A673 (cell line): ENCODE data around the gene PTPN18. TPM values are rescaled to one million over a fixed set of nuclear protein-coding genes. Genes with fewer than 3 reads are reported as not detected.

Experiments used
- BruUV-seq: library from RNA; stranded (reverse); fragments of 400-500 nt; replicated peaks from 2 replicates; lab custom pipeline; 2021; lab: Mats Ljungman, UMichigan
- CTCF ChIA-PET: fragments of 300-600 bp; sonication (Branson Sonifier 250); formaldehyde crosslinking; loops from one replicate; lab custom pipeline; 2022; ENCODE audit warnings: antibody characterized with exemption; lab: Charles Lee
- POLR2A ChIA-PET: fragments of 300-600 bp; sonication (Branson Sonifier 250); formaldehyde crosslinking; loops from one replicate; lab custom pipeline; 2022; ENCODE audit warnings: antibody characterized with exemption; ENCODE audit not compliant: low non-redundant PET; lab: Charles Lee
- DNase-seq: peaks from one replicate; pipeline ENCODE4 v3.0.0-alpha.2; 2015; ENCODE audit warnings: low spot score
- H3K27ac ChIP-seq: fragments of 200-600 bp; sonication (generic); 2 replicates; pipeline ENCODE4 v1.5.1; 2016; ENCODE audit warnings: mixed run types, low read depth, mild to moderate bottlenecking, mixed read lengths, antibody characterized with exemption, low read length; ENCODE audit not compliant: poor library complexity, severe bottlenecking
- H3K27me3 ChIP-seq: fragments of 200-600 bp; sonication (generic); replicated peaks from 2 replicates; pipeline ENCODE4 v1.6.1; 2017; ENCODE audit warnings: mixed run types, low read depth, mild to moderate bottlenecking, mixed read lengths, antibody characterized with exemption, low read length; ENCODE audit not compliant: insufficient read depth, poor library complexity
- H3K36me3 ChIP-seq: fragments of 200-600 bp; sonication (generic); 2 replicates; pipeline ENCODE4 v1.6.1; 2016; ENCODE audit warnings: mixed run types, mild to moderate bottlenecking, mixed read lengths, antibody characterized with exemption, low read length; ENCODE audit not compliant: insufficient read depth, poor library complexity, severe bottlenecking
- H3K4me1 ChIP-seq: fragments of 200-600 bp; sonication (generic); 2 replicates; pipeline ENCODE4 v1.6.1; 2017; ENCODE audit warnings: mixed run types, mild to moderate bottlenecking, mixed read lengths, antibody characterized with exemption, low read length; ENCODE audit not compliant: insufficient read depth, poor library complexity, severe bottlenecking
- H3K4me3 ChIP-seq: fragments of 200-600 bp; sonication (generic); 2 replicates; pipeline ENCODE4 v1.5.1; 2016; ENCODE audit warnings: low read depth, mixed run types, mild to moderate bottlenecking, mixed read lengths, low read length; ENCODE audit not compliant: poor library complexity, severe bottlenecking
- H3K9me3 ChIP-seq: fragments of 200-600 bp; sonication (generic); 2 replicates; pipeline ENCODE4 v1.6.1; 2016; ENCODE audit warnings: mixed run types, low read depth, mild to moderate bottlenecking, mixed read lengths, antibody characterized with exemption, low read length; ENCODE audit not compliant: poor library complexity, severe bottlenecking
- CTCF ChIP-seq: fragments of 300-800, 200-600 bp; sonication (generic); conservative IDR thresholded peaks from 2 replicates; pipeline ENCODE4 v1.5.1; 2017; ENCODE audit warnings: low read depth, mild to moderate bottlenecking, antibody characterized with exemption, low read length, moderate library complexity, mixed read lengths
- EZH2 ChIP-seq: fragments of 200-600 bp; sonication (generic); IDR thresholded peaks from 2 replicates; pipeline ENCODE4 v1.6.1; 2017; ENCODE audit warnings: borderline replicate concordance, low read depth, mild to moderate bottlenecking, mixed read lengths, antibody characterized with exemption, low read length; ENCODE audit not compliant: poor library complexity, severe bottlenecking
- intact Hi-C: fragments of 100-400 bp; cut with micrococcal nuclease; formaldehyde crosslinking; loops from one replicate; pipeline ENCODE4 v1.10.0; 2022; ENCODE audit not compliant: unreplicated experiment
- total RNA-seq: library from RNA; stranded (reverse); gene quantifications from 2 replicates; pipeline ENCODE4 v1.2.3, GENCODE V29; 2021

Gene PTPN18
- total RNA-seq, 1 experiment from 2014 or later, result 3.2 TPM

DNA sequence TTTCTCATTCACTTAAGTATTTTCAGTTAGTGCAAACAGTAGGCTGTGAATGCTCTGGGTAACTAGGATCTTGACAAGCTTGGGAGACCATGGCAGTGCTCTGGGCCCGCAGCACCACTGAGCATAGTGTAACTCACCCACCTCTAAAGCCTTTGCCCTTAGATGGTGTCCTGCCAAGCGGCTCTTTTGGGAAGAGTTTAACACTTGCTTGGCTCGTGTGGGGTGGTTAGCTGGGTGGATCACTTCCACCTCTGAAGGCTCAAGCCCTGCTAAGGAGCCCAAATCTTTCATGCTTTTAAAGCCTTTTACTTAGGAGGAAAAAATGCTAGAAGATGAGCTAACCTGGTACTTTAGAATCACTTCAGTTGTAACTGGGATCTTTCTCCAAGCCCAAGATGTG lies 33.9 kb downstream of the PTPN18 start:
- CTCF ChIA-PET, result no interaction called here
- no peak overlapping the region for H3K4me3 ChIP-seq
- H3K9me3 ChIP-seq, result no peaks in the 10 kb centered on the region
- no peaks in the 10 kb centered on the region for H3K36me3 ChIP-seq
- H3K27ac ChIP-seq, result no peak overlapping the region
- no peak for DNase-seq
- BruUV-seq, result no TSS peak
- POLR2A ChIA-PET, result no interaction called here
- H3K27me3 ChIP-seq, result no peaks in the 10 kb centered on the region
- H3K4me1 ChIP-seq, result no peaks in the 10 kb centered on the region
- TF ChIP-seq CTCF, result no peak
- TF ChIP-seq EZH2, result no peak
- intact Hi-C loops, result no loop called here

DNA sequence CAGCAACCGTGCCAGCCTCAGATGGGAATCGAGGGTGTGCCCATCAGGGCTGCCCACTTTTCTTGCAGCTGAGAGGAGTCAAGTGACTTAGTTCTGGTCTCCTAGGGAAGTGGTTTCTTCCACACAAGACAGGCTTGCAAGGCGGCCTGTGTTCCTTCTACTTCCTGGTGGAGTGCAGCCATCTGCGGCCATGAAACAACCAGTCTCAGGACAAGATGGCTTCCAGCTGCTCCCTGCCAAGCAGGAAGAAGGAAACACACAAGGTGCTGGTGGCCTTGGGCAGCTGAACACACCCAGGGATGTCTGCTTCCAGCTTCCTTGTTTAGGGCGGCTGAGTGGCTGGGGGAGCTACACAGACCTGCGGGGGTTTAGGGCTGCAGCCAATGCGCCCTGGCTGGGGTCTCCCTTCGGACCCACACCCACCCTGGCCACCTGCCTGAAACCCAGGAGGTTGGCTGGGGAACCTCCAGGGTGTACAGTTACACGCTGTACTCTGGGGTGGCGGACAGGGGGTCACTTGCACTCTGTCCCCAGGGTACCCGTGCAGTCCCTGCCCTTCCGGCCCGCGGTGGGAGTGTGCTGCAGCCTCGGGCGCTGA lies 34.7 kb downstream of the PTPN18 start:
- H3K4me1 ChIP-seq, result no peaks in the 10 kb centered on the region
- H3K4me3 ChIP-seq, result peak overlapping the region; percentile 61
- no peaks in the 10 kb centered on the region for H3K36me3 ChIP-seq
- H3K9me3 ChIP-seq, result no peaks in the 10 kb centered on the region
- H3K27me3 ChIP-seq, result no peaks in the 10 kb centered on the region
- DNase-seq, result no peak
- TF ChIP-seq EZH2, result no peak
- TF ChIP-seq CTCF, result no peak
- POLR2A ChIA-PET, result no interaction called here
- CTCF ChIA-PET, result no interaction called here
- intact Hi-C loops, result no loop called here
- no TSS peak for BruUV-seq
- H3K27ac ChIP-seq, result no peak overlapping the region

DNA sequence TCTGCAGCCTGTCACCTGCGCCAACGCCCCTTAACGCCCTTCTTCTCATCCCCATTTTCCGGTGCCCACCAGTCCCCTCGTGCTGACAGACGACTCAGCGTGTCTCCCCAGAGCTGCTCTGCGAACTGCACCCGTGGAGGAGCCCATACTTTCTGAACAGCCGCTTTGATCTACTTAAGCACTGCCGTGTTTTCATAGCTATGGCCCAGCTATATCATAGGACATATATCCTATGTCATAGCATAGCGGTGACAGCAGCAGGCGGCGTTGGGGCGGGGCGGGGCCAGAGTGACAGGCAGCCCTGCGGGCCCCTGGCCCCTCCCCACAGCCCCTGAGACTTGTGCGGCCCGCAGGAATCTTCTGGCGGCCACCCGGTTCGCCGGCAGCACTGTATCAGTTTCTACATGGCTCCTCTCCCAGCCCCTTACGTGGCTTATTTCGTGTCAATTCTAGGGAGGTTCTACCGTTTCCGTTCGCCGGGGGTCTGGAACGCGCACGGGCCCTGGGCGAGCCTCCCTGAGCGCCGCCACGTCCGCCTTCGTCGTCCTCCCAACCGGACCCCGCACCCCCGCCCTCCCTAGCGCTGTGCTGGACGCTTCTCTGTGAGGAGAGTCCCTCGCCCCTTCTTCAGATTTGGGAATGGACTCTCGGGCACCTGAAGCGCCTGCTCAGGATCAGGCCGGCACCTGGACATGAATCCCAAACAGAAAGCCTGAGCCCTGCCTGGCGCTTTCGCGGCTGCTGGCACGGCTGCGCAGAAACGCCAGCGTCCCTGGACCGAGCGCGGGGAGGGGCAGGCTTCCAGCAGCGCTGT lies 35.4 kb downstream of the PTPN18 start:
- CTCF ChIA-PET, result no interaction called here
- H3K27me3 ChIP-seq, result peaks cover 5% of the 10 kb centered on the region
- no peaks in the 10 kb centered on the region for H3K9me3 ChIP-seq
- TF ChIP-seq CTCF (no peak), EZH2 (no peak)
- no peaks in the 10 kb centered on the region for H3K36me3 ChIP-seq
- H3K4me1 ChIP-seq, result no peaks in the 10 kb centered on the region
- intact Hi-C loops, result no loop called here
- H3K4me3 ChIP-seq, result peak overlapping the region; percentile 61
- no TSS peak for BruUV-seq
- POLR2A ChIA-PET, result no interaction called here
- peak; percentile 66 for DNase-seq
- no peak overlapping the region for H3K27ac ChIP-seq
